Left lobe of liver (tissue), 2 donors: Measurements from ENCODE around the gene GBX2. TPM values are rescaled to one million over a fixed set of nuclear protein-coding genes. Genes with fewer than 3 reads are reported as not detected.

Experiments used
- ATAC-seq: fragments of 200-7000 bp; cut with Tn5 transposase; one replicate; pipeline ENCODE4 v1.9.1; 2020; ENCODE audit warnings: mild to moderate bottlenecking, moderate library complexity
- DNase-seq: peaks from one replicate; pipeline ENCODE4 v3.0.0-alpha.2; 2020; ENCODE audit warnings: low spot score
- total RNA-seq: library from RNA; stranded (reverse); gene quantifications from one replicate; pipeline ENCODE4 v1.2.1, GENCODE V29; 2021
- donor health status: DM: no; HTN: no; CAD: no; lungs with moderate emphysema.
- donor health status: DM: no; HTN: yes; CAD: no.

GBX2 gene
- total RNA-seq, 1 donor from 2014 or later: not detected

GRCh38 chr2:236169741-236170589 is 1.8 kb upstream of the GBX2 start:
- ATAC-seq: no peak
- DNase-seq: no peak

- DNase-seq: no peak
- no peak for ATAC-seq
Observed at GRCh38 chr2:236169151-236169721, 1.1 kb upstream of the GBX2 start.

GRCh38 chr2:236167297-236168109 is 683 bp downstream of the GBX2 start:
- ATAC-seq (peak; percentile 67), DNase-seq (no peak)

- ATAC-seq (no peak), DNase-seq (no peak)
Observed at GRCh38 chr2:236166796-236167296, 1.3 kb downstream of the GBX2 start.

GRCh38 chr2:236165842-236166795 is 2.1 kb downstream of the GBX2 start:
- ATAC-seq (no peak), DNase-seq (no peak)

GRCh38 chr2:236164925-236165841 is 3.0 kb downstream of the GBX2 start:
- ATAC-seq: no peak
- no peak for DNase-seq

- ATAC-seq (no peak), DNase-seq (no peak)
Observed at GRCh38 chr2:236164201-236164924, 3.8 kb downstream of the GBX2 start.

- no peak for ATAC-seq
- no peak for DNase-seq
Observed at GRCh38 chr2:236163471-236164200, 4.5 kb downstream of the GBX2 start.

- no peak for DNase-seq
- no peak for ATAC-seq
Observed at GRCh38 chr2:236162882-236163470, 5.2 kb downstream of the GBX2 start.

- ATAC-seq (no peak), DNase-seq (no peak)
Observed at GRCh38 chr2:236162031-236162845, 5.9 kb downstream of the GBX2 start.

GRCh38 chr2:236161531-236161930 is 6.7 kb downstream of the GBX2 start:
- ATAC-seq: no peak
- DNase-seq: no peak

- no peak for ATAC-seq
- no peak for DNase-seq
Observed at GRCh38 chr2:236161082-236161462, 7.1 kb downstream of the GBX2 start.

GRCh38 chr2:236160366-236161081 is 7.7 kb downstream of the GBX2 start:
- ATAC-seq (no peak), DNase-seq (no peak)

GRCh38 chr2:236159778-236160170 is 8.4 kb downstream of the GBX2 start:
- DNase-seq (no peak), ATAC-seq (no peak)

GRCh38 chr2:236158969-236159777 is 9.0 kb downstream of the GBX2 start:
- ATAC-seq: no peak
- no peak for DNase-seq
